Measurements from ENCODE around the gene SLC22A12.

SLC22A12 gene

DNA sequence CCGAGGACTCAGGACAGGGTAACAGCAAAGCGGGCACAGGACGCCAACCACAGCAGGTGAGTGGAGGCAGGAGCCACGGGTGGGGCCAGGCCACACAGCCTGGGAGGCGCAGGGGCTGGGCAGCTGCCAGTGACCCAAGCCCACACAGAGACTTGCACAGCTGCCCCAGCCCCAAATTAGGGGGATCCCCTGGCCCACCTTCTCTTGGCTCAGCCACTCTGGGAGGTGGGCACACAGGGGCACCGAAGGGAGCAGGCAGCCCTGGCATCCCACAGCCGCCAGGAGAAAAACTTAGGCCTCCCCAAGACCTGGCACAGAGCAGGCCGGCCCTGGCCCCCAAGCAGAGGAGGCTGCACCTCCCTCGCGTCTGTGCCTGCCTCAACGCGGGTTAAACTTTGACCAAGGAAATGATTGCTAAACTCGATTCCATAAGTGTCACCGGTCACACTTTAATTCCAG lies at the start of gene SLC22A12:
SLC22A12 (plus strand) TSS at position 458 of the 459 bp plus-strand sequence. CDS start 337 bp downstream, outside the sequence.
- H3K27ac ChIP-seq (ENCODE audit: low read depth in 2 of 2, low read length in 2 of 2), result no peak within 1 kb of the TSS
- H3K27me3 ChIP-seq (ENCODE audit: control insufficient read depth in 2 of 2, insufficient read depth in 2 of 2, low read length in 2 of 2), result peaks cover 0 to 3% of the 10 kb centered on the region in 2 donors

DNA sequence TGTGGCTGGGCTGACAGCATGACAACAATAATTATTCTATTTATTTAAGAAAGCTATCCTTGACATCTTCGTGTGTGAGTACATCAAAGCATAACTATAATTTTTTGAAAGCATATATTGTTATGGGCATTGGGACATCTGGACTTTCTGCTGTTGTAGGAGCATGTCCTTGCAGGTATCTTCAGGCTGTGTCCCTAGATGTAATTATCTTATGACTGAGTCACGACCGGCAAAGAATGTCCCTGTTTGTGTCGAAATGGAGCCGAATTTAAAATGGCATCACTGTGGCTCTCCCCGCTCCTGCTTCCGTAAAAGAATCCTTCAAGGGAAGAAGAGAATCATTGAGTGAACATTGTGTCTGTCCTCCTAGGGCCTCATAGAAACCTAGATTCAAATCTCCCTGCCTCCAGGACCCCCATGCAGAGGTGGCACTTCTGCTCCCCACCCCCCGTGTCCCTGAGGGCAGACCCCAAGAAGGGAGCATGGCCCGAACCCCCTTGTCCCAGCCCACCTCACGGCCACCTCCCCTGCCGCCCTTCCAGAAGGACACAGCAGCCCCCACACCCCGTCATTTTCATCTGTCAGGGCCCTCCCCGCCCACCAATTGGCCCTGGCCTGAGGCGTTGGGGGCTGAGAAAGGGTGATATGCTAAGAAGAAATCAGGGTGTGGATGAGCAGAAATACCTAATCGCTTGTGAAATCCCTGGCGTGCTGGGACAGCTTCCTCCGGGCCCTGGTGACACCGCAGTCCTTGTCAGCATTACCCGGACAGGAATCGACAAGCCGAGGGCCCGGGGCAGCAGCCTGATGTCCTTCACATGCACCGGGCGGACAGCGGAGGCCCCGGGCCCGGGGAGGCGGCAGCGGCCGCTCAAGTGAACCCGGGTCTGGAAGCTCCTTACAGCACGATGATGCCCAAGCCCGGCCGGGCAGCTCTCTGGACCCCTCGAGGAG lies 48.6 kb upstream of the SLC22A12 start:
- Histone ChIP-seq H3K27me3 (ENCODE audit: control insufficient read depth in 2 of 2, insufficient read depth in 2 of 2, low read length in 2 of 2) (peaks cover 0 to 3% of the 10 kb centered on the region in 2 donors), H3K27ac (ENCODE audit: low read depth in 2 of 2, low read length in 2 of 2) (no peak overlapping the region), H3K4me3 (ENCODE audit: low read length in 2 of 2) (no peak overlapping the region), H3K36me3 (ENCODE audit: control insufficient read depth in 2 of 2, insufficient read depth in 2 of 2, low read length in 2 of 2) (no peaks in the 10 kb centered on the region), H3K4me1 (ENCODE audit: control insufficient read depth in 2 of 2, insufficient read depth in 2 of 2, low read length in 2 of 2) (peaks cover 0 to 2% of the 10 kb centered on the region in 2 donors), H3K9ac (ENCODE audit: low read depth in 1 of 2, low read length in 2 of 2) (no peak overlapping the region), H3K9me3 (ENCODE audit: control insufficient read depth in 2 of 2, low read length in 2 of 2) (no peaks in the 10 kb centered on the region)

More for the DNA sequence above, at the start of gene SLC22A12:
- Histone ChIP-seq H3K9me3 (ENCODE audit: control insufficient read depth in 2 of 2, low read length in 2 of 2) (no peaks in the 10 kb centered on the region), H3K4me3 (ENCODE audit: low read length in 2 of 2) (no peak within 1 kb of the TSS), H3K9ac (ENCODE audit: low read depth in 1 of 2, low read length in 2 of 2) (no peak within 1 kb of the TSS), H3K4me1 (ENCODE audit: control insufficient read depth in 2 of 2, insufficient read depth in 2 of 2, low read length in 2 of 2) (no peaks in the 10 kb centered on the region), H3K36me3 (ENCODE audit: control insufficient read depth in 2 of 2, insufficient read depth in 2 of 2, low read length in 2 of 2) (no peaks in the 10 kb centered on the region)

DNA sequence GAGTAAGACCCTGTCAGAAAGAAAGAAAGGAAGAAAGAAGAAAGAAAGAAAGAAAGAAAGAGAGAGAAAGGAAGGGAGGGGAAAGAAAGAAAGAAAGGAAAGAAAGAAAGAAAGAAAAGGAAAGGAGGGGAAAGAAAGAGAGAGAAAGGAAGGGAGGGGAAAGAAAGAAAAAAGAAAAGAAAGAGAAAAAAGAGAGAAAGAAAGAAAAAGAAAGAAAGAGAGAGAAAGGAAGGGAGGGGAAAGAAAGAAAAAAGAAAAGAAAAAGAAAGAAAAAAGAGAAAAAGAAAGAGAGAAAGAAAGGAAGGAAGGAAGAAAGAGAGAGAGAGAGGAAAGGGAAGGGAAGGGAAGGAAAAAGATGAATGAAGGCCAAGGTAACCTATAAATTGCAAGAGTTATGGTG lies 47.2 kb upstream of the SLC22A12 start:
- H3K9ac ChIP-seq (ENCODE audit: low read depth in 1 of 2, low read length in 2 of 2), result no peak overlapping the region

DNA sequence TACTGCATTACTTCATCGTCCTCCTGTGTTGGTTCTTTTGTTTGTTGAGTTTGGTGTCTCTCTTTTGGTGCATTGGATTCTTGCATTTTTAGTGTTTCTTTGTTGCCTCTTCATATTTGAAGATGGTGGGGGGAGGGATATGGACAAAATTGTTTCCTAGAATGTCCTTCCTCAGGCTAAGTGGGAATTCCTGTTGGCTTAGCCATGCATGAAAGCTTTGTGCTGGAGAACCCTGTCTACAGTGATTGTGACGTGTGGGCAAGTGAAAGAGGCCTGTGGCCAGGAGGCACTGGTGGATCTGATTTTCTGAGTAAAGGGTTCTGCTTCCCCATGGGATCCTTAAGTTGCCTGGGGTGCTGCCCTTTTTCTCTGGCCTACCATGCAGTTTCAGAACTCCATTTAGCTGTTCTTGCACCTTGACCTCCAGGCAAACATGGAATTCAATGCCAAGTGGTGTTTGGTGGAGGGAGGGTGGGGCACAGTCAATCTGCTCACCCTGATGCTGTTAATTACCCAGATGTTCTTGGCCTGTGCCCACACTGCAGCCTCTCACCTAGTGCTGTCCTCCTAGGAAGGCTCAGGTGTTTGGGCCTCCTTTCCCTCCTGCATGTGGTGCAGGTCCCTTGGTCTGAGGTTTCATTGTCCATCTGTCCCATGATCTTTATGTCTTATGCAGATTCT lies 46.3 kb upstream of the SLC22A12 start:
- Histone ChIP-seq H3K9ac (ENCODE audit: low read depth in 1 of 2, low read length in 2 of 2) (no peak overlapping the region), H3K36me3 (ENCODE audit: control insufficient read depth in 2 of 2, insufficient read depth in 2 of 2, low read length in 2 of 2) (no peaks in the 10 kb centered on the region), H3K4me3 (ENCODE audit: low read length in 2 of 2) (no peak overlapping the region), H3K27me3 (ENCODE audit: control insufficient read depth in 2 of 2, insufficient read depth in 2 of 2, low read length in 2 of 2) (peaks cover 0 to 3% of the 10 kb centered on the region in 2 donors), H3K9me3 (ENCODE audit: control insufficient read depth in 2 of 2, low read length in 2 of 2) (no peaks in the 10 kb centered on the region), H3K27ac (ENCODE audit: low read depth in 2 of 2, low read length in 2 of 2) (no peak overlapping the region), H3K4me1 (ENCODE audit: control insufficient read depth in 2 of 2, insufficient read depth in 2 of 2, low read length in 2 of 2) (peaks cover 0 to 2% of the 10 kb centered on the region in 2 donors)

More for the DNA sequence above, 47.2 kb upstream of the SLC22A12 start:
- H3K27me3 ChIP-seq (ENCODE audit: control insufficient read depth in 2 of 2, insufficient read depth in 2 of 2, low read length in 2 of 2), result peaks cover 0 to 3% of the 10 kb centered on the region in 2 donors
- no peaks in the 10 kb centered on the region for H3K36me3 ChIP-seq (ENCODE audit: control insufficient read depth in 2 of 2, insufficient read depth in 2 of 2, low read length in 2 of 2)
- H3K4me3 ChIP-seq (ENCODE audit: low read length in 2 of 2), result no peak overlapping the region
- no peaks in the 10 kb centered on the region for H3K9me3 ChIP-seq (ENCODE audit: control insufficient read depth in 2 of 2, low read length in 2 of 2)
- peaks cover 0 to 2% of the 10 kb centered on the region in 2 donors for H3K4me1 ChIP-seq (ENCODE audit: control insufficient read depth in 2 of 2, insufficient read depth in 2 of 2, low read length in 2 of 2)
- H3K27ac ChIP-seq (ENCODE audit: low read depth in 2 of 2, low read length in 2 of 2), result no peak overlapping the region

DNA sequence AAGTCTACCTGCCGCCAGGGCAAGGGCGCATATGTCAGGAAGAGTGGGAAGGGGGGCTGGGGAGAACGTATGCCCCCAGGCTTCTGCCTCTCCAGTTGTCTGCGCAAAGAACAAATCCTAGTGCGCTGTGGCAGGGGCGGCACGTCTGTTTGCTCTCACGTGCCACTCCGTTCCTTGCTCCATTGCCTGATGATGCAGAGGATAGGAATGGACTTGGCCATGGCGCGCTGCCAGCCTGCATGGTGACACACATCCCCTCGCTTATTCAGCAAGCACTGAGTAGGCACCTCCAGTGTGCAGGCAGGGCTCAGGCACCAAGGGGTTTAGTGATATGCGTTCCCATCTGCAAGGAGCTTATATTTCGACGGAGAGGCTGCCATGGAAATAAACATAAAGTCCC lies 45.4 kb upstream of the SLC22A12 start:
- Histone ChIP-seq H3K36me3 (ENCODE audit: control insufficient read depth in 2 of 2, insufficient read depth in 2 of 2, low read length in 2 of 2) (no peaks in the 10 kb centered on the region), H3K9me3 (ENCODE audit: control insufficient read depth in 2 of 2, low read length in 2 of 2) (no peaks in the 10 kb centered on the region), H3K27ac (ENCODE audit: low read depth in 2 of 2, low read length in 2 of 2) (no peak overlapping the region), H3K4me1 (ENCODE audit: control insufficient read depth in 2 of 2, insufficient read depth in 2 of 2, low read length in 2 of 2) (peaks cover 0 to 2% of the 10 kb centered on the region in 2 donors), H3K4me3 (ENCODE audit: low read length in 2 of 2) (no peak overlapping the region), H3K9ac (ENCODE audit: low read depth in 1 of 2, low read length in 2 of 2) (no peak overlapping the region), H3K27me3 (ENCODE audit: control insufficient read depth in 2 of 2, insufficient read depth in 2 of 2, low read length in 2 of 2) (no peaks in the 10 kb centered on the region)

DNA sequence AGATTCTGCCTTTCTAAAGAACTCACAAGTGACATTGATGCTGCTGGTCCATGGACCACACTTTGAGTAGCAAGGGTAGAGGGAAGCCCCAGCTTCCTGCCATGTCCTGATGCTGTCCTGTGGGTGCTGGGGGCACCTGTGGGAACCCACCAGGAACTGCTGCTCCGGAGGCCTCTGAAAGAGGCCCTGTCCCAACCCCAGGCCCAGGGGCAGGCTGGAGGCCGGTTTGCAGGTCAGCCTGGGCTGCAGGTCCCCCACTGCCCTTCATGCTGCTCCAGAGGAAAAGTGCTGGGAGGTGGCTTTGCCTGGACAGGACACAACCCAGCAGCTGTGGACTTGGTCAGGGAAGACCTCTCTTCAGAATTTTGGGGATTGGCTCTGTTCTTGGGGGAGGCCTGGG lies 44.8 kb upstream of the SLC22A12 start:
- no peaks in the 10 kb centered on the region for H3K9me3 ChIP-seq (ENCODE audit: control insufficient read depth in 2 of 2, low read length in 2 of 2)
- peaks cover 0 to 2% of the 10 kb centered on the region in 2 donors for H3K4me1 ChIP-seq (ENCODE audit: control insufficient read depth in 2 of 2, insufficient read depth in 2 of 2, low read length in 2 of 2)
- H3K36me3 ChIP-seq (ENCODE audit: control insufficient read depth in 2 of 2, insufficient read depth in 2 of 2, low read length in 2 of 2), result no peaks in the 10 kb centered on the region
- no peak overlapping the region for H3K9ac ChIP-seq (ENCODE audit: low read depth in 1 of 2, low read length in 2 of 2)
- H3K4me3 ChIP-seq (ENCODE audit: low read length in 2 of 2), result no peak overlapping the region
- H3K27me3 ChIP-seq (ENCODE audit: control insufficient read depth in 2 of 2, insufficient read depth in 2 of 2, low read length in 2 of 2), result no peaks in the 10 kb centered on the region
- no peak overlapping the region for H3K27ac ChIP-seq (ENCODE audit: low read depth in 2 of 2, low read length in 2 of 2)

DNA sequence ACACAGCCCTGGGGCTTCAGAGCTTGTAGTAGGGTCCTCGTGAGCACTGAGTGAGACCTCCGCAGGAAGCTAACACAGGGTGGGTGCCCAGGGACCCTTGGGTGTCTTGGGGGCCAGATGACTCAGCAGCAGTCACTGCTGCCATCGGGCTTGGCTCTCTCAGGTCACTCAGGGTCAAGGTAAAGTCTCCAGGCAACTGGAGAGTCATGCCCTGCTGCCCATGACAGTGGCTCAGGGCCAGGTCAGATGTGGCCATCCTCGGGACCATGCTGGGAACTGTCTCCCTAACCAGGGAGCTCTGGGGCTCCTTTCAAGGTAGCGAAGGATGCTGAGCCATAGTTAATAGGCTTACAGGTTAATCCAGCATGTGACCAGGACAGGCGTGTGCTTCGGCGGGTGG lies 44.4 kb upstream of the SLC22A12 start:
- Histone ChIP-seq H3K9me3 (ENCODE audit: control insufficient read depth in 2 of 2, low read length in 2 of 2) (no peaks in the 10 kb centered on the region), H3K27ac (ENCODE audit: low read depth in 2 of 2, low read length in 2 of 2) (no peak overlapping the region), H3K4me3 (ENCODE audit: low read length in 2 of 2) (no peak overlapping the region), H3K9ac (ENCODE audit: low read depth in 1 of 2, low read length in 2 of 2) (no peak overlapping the region), H3K36me3 (ENCODE audit: control insufficient read depth in 2 of 2, insufficient read depth in 2 of 2, low read length in 2 of 2) (no peaks in the 10 kb centered on the region), H3K4me1 (ENCODE audit: control insufficient read depth in 2 of 2, insufficient read depth in 2 of 2, low read length in 2 of 2) (peaks cover 0 to 2% of the 10 kb centered on the region in 2 donors), H3K27me3 (ENCODE audit: control insufficient read depth in 2 of 2, insufficient read depth in 2 of 2, low read length in 2 of 2) (no peaks in the 10 kb centered on the region)

DNA sequence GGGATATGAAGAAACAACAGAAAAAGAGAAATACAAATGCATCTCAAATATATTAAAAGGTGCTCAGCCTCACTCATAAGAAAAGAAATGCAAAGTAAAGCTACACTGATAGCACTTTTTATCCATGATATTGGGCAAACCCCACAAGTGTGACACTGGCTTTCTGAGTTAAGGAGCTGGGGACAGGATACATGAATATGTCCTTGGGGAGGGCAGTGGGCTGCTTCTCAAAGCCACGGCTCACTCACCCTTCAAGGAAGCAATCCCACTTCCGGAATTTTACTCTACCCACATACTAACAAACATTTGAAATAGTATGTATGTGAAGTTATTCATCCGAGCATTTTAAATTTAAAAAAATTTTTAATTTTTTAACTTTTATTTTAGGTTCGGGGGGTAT lies 41.1 kb upstream of the SLC22A12 start:
- no peaks in the 10 kb centered on the region for H3K9me3 ChIP-seq (ENCODE audit: control insufficient read depth in 2 of 2, low read length in 2 of 2)
- no peak overlapping the region for H3K9ac ChIP-seq (ENCODE audit: low read depth in 1 of 2, low read length in 2 of 2)
- H3K36me3 ChIP-seq (ENCODE audit: control insufficient read depth in 2 of 2, insufficient read depth in 2 of 2, low read length in 2 of 2), result no peaks in the 10 kb centered on the region
- no peaks in the 10 kb centered on the region for H3K27me3 ChIP-seq (ENCODE audit: control insufficient read depth in 2 of 2, insufficient read depth in 2 of 2, low read length in 2 of 2)
- no peak overlapping the region for H3K27ac ChIP-seq (ENCODE audit: low read depth in 2 of 2, low read length in 2 of 2)
- H3K4me1 ChIP-seq (ENCODE audit: control insufficient read depth in 2 of 2, insufficient read depth in 2 of 2, low read length in 2 of 2), result peaks cover 0 to 8% of the 10 kb centered on the region in 2 donors
- no peak overlapping the region for H3K4me3 ChIP-seq (ENCODE audit: low read length in 2 of 2)

DNA sequence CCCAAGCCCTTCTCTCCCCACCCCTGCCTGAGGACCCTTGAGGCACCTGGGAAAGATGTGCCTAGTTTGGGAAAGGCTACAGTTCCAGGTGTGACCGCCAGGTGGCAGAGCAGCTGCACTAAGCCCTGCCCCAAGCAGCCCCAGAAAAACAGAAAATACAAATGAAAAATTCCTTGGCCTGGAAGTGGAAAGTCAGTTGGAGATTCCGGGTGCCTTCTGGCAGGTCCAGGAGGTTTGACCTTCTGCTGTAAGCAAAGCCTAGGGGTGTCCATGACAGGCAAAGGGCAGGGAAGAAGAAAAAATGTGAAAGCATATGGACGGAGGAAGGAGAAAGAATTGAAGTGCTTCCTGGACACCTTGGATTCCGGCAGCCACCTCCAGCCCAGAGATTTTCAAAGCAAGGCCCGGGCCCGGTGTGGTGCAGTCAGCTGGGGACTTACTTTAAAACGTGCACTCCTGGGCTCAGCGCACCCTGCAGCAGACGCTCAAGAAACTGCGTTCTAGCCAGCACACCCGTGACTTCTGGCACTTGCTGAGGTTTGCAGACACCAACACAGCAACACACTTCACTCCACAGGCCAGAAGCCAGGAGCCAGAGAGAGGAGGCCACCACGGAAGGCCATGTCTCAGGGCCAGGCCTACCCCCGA lies 37.3 kb upstream of the SLC22A12 start:
- no peak overlapping the region for H3K4me3 ChIP-seq (ENCODE audit: low read length in 2 of 2)
- peaks cover 6 to 8% of the 10 kb centered on the region in 2 donors for H3K4me1 ChIP-seq (ENCODE audit: control insufficient read depth in 2 of 2, insufficient read depth in 2 of 2, low read length in 2 of 2)
- no peaks in the 10 kb centered on the region for H3K9me3 ChIP-seq (ENCODE audit: control insufficient read depth in 2 of 2, low read length in 2 of 2)
- H3K36me3 ChIP-seq (ENCODE audit: control insufficient read depth in 2 of 2, insufficient read depth in 2 of 2, low read length in 2 of 2), result no peaks in the 10 kb centered on the region
- H3K27me3 ChIP-seq (ENCODE audit: control insufficient read depth in 2 of 2, insufficient read depth in 2 of 2, low read length in 2 of 2), result no peaks in the 10 kb centered on the region
- peak overlapping the region in 1 of 2 donors; percentile 38 for H3K27ac ChIP-seq (ENCODE audit: low read depth in 2 of 2, low read length in 2 of 2)
- no peak overlapping the region for H3K9ac ChIP-seq (ENCODE audit: low read depth in 1 of 2, low read length in 2 of 2)

Data from mucosa of rectum (tissue), 2 donors.